Hepatocyte (in vitro differentiated cells): ENCODE measurements around the gene CEP112. TPM values are rescaled to one million over a fixed set of nuclear protein-coding genes. Genes with fewer than 3 reads are reported as not detected.

Experiments used
- DNase-seq: peaks from one replicate; pipeline ENCODE4 v3.0.0-alpha.2; 2016; ENCODE audit warnings: low spot score
- H2AFZ ChIP-seq: fragments of 200-600 bp; sonication (generic); 2 replicates; pipeline ENCODE4 v1.6.0; 2016; ENCODE audit warnings: antibody characterized with exemption, mild to moderate bottlenecking
- H3K27ac ChIP-seq: fragments of 200-600 bp; sonication (generic); 2 replicates; pipeline ENCODE4 v1.5.1; 2016; ENCODE audit warnings: mild to moderate bottlenecking
- H3K27me3 ChIP-seq: fragments of 200-600 bp; sonication (generic); 2 replicates; pipeline ENCODE4 v1.6.1; 2016
- H3K36me3 ChIP-seq: fragments of 200-600 bp; sonication (generic); replicated peaks from 2 replicates; pipeline ENCODE4 v1.5.1; 2016; ENCODE audit warnings: low read depth; ENCODE audit not compliant: insufficient read depth
- H3K4me1 ChIP-seq: fragments of 200-600 bp; sonication (generic); 2 replicates; pipeline ENCODE4 v1.5.1; 2016; ENCODE audit warnings: mild to moderate bottlenecking, moderate library complexity; ENCODE audit not compliant: insufficient read depth
- H3K4me2 ChIP-seq: fragments of 200-600 bp; sonication (generic); 2 replicates; pipeline ENCODE4 v1.6.0; 2016
- H3K4me3 ChIP-seq: fragments of 200-600 bp; sonication (generic); 2 replicates; pipeline ENCODE4 v1.5.1; 2016; ENCODE audit warnings: mild to moderate bottlenecking
- H3K79me2 ChIP-seq: fragments of 200-600 bp; sonication (generic); 2 replicates; pipeline ENCODE4 v1.6.0; 2017; ENCODE audit warnings: mild to moderate bottlenecking
- H3K9me2 ChIP-seq: fragments of 200-600 bp; sonication (generic); replicated peaks from 2 replicates; pipeline ENCODE4 v1.6.0; 2017; ENCODE audit warnings: mild to moderate bottlenecking; ENCODE audit not compliant: insufficient read depth
- H3K9me3 ChIP-seq: fragments of 200-600 bp; sonication (generic); 2 replicates; pipeline ENCODE4 v1.5.1; 2016; ENCODE audit warnings: low read depth, mild to moderate bottlenecking
- H4K20me1 ChIP-seq: fragments of 200-600 bp; sonication (generic); 2 replicates; pipeline ENCODE4 v1.6.0; 2016; ENCODE audit warnings: mild to moderate bottlenecking; ENCODE audit not compliant: insufficient read depth, poor library complexity, severe bottlenecking
- EZH2 ChIP-seq: fragments of 200-600 bp; sonication (generic); IDR thresholded peaks from 2 replicates; pipeline ENCODE4 v1.6.1; 2016; ENCODE audit warnings: antibody characterized with exemption, mild to moderate bottlenecking, borderline replicate concordance
- EZH2phosphoT487 ChIP-seq: fragments of 200-600 bp; sonication (generic); IDR thresholded peaks from one replicate; pipeline ENCODE4 v1.6.1; 2018; ENCODE audit warnings: antibody characterized with exemption, mild to moderate bottlenecking, low read depth, moderate library complexity; ENCODE audit not compliant: unreplicated experiment, severe bottlenecking
- WGBS: methylation state at CpG from one replicate; pipeline ENCODE4 v1.1.6; 2016; ENCODE audit warnings: low lambda C conversion rate; ENCODE audit errors: missing lambda C conversion rate; 5-methylcytosine and 5-hydroxymethylcytosine counted together
- polyA plus RNA-seq: library from polyadenylated mRNA; unstranded; fragments of >200 nt; fragmentation: Nextera tagmentation; extraction: Ambion mirVana; gene quantifications from 2 replicates; pipeline ENCODE4 v1.2.1, GENCODE V29; 2016
- total RNA-seq: library from RNA; depleted of rRNA; stranded (reverse); fragments of >200 nt; gene quantifications from 2 replicates; pipeline ENCODE4 v1.2.3, GENCODE V29; 2014
- TF ChIP-seq, protein P1 (sequence below): fragments of 200-600 bp; sonication (generic); IDR thresholded peaks from 2 replicates; pipeline ENCODE4 v1.5.1; 2016; ENCODE audit warnings: antibody characterized with exemption, mild to moderate bottlenecking; ENCODE audit not compliant: poor library complexity

The CEP112 gene
- total and polyA plus RNA-seq, 2 experiments from 2014 or later, result 7.1 to 9.7 TPM

DNA sequence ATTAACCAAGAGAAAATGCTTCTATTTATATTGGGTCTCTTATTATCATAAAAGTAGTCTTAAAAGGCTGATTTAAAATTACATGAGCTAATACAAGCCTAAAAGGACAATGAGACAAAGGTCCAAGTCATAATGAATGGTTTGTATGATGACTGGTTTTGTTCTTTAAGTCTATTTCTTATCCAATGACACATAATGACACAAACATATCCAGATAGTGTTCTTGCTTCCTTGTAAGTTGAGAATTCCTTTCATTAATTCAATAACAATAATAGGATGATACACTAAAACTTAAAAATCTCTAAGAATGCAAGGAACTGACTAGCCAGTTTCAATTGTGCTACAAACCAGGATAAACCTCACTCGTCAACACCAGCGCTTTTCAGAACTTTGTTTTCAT is 244.1 kb downstream of the CEP112 start:
- Histone ChIP-seq H3K4me2 (no peak overlapping the region), H2AFZ (no peak overlapping the region), H3K9me2 (no peaks in the 10 kb centered on the region), H3K79me2 (no peaks in the 10 kb centered on the region), H3K4me1 (no peaks in the 10 kb centered on the region), H3K27me3 (no peaks in the 10 kb centered on the region), H4K20me1 (no peaks in the 10 kb centered on the region), H3K27ac (no peak overlapping the region), H3K9me3 (no peaks in the 10 kb centered on the region), H3K36me3 (no peaks in the 10 kb centered on the region), H3K4me3 (no peak overlapping the region)
- WGBS, result 96% methylated on average over 2 of the region's 2 CpGs
- TF ChIP-seq EZH2 (no peak), EZH2phosphoT487 (no peak)
- TF ChIP-seq, protein P1, sequence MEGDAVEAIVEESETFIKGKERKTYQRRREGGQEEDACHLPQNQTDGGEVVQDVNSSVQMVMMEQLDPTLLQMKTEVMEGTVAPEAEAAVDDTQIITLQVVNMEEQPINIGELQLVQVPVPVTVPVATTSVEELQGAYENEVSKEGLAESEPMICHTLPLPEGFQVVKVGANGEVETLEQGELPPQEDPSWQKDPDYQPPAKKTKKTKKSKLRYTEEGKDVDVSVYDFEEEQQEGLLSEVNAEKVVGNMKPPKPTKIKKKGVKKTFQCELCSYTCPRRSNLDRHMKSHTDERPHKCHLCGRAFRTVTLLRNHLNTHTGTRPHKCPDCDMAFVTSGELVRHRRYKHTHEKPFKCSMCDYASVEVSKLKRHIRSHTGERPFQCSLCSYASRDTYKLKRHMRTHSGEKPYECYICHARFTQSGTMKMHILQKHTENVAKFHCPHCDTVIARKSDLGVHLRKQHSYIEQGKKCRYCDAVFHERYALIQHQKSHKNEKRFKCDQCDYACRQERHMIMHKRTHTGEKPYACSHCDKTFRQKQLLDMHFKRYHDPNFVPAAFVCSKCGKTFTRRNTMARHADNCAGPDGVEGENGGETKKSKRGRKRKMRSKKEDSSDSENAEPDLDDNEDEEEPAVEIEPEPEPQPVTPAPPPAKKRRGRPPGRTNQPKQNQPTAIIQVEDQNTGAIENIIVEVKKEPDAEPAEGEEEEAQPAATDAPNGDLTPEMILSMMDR, result no peak
- DNase-seq, result no peak

- H3K79me2 ChIP-seq, result no peaks in the 10 kb centered on the region
- no peaks in the 10 kb centered on the region for H3K9me2 ChIP-seq
- H2AFZ ChIP-seq, result no peak overlapping the region
- WGBS, result 86% methylated on average over 1 of the region's 1 CpG
- no peaks in the 10 kb centered on the region for H3K36me3 ChIP-seq
- H3K4me2 ChIP-seq, result no peak overlapping the region
- no peaks in the 10 kb centered on the region for H3K9me3 ChIP-seq
- no peaks in the 10 kb centered on the region for H3K27me3 ChIP-seq
- H3K4me3 ChIP-seq, result no peak overlapping the region
- no peak for DNase-seq
- no peaks in the 10 kb centered on the region for H4K20me1 ChIP-seq
- H3K27ac ChIP-seq, result no peak overlapping the region
- TF ChIP-seq, protein P1, result no peak
- TF ChIP-seq EZH2phosphoT487, result no peak
- no peak for TF ChIP-seq EZH2
- H3K4me1 ChIP-seq, result no peaks in the 10 kb centered on the region
These were observed 249.3 kb downstream of the CEP112 start for GRCh38 chr17:65942592-65942991.

DNA sequence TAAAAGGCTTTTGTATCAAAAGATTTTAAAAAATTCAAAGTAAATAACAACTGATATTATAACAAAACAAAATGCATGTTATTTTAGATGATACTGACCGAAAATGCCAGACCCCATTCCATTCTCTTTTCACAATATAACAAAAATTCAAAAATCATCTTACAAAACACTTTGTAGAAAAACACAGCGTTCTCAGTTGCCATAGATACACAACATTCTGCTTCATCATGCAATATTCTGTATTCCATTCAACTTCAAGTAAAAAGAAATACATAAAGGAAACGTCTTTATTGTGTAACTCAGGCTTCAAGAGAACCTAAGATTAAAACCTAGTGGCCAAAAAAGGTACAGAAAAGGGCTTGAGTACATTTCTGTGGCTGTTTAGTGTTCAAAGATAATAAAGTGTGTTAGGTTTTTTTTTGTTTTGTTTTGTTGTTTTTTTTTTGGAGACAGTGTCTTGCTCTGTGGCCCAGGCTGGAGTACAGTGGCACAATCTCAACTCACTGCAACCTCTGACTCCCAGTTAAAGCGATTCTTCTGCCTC is 250.5 kb downstream of the CEP112 start:
- TF ChIP-seq EZH2 (no peak), EZH2phosphoT487 (no peak)
- TF ChIP-seq, protein P1, result no peak
- H3K4me2 ChIP-seq, result no peak overlapping the region
- H2AFZ ChIP-seq, result no peak overlapping the region
- H4K20me1 ChIP-seq, result no peaks in the 10 kb centered on the region
- H3K36me3 ChIP-seq, result no peaks in the 10 kb centered on the region
- WGBS, result 94% methylated on average over 4 of the region's 4 CpGs
- H3K9me2 ChIP-seq, result no peaks in the 10 kb centered on the region
- no peak for DNase-seq
- no peak overlapping the region for H3K27ac ChIP-seq
- no peaks in the 10 kb centered on the region for H3K9me3 ChIP-seq
- no peaks in the 10 kb centered on the region for H3K4me1 ChIP-seq
- no peaks in the 10 kb centered on the region for H3K79me2 ChIP-seq
- no peak overlapping the region for H3K4me3 ChIP-seq
- H3K27me3 ChIP-seq, result no peaks in the 10 kb centered on the region

DNA sequence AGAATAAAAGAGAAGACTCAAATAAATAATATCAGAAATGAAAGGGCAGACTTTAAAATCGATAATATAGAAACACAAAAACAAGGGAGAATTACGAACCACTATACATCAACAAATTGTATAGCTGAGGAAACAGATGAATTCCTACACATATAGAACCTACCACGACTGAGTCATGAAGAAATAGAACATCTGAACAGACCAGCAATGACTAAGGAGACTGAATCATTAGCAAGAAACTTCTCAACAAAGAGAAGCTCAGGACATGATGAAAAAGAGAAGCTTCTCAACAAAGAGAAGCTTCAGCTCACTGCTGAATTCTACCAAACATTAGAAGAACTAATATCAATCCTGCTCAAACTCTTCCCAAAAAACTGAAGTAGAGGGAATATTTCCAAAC is 255.9 kb downstream of the CEP112 start:
- WGBS, result 94% methylated on average over 3 of the region's 3 CpGs
- Histone ChIP-seq H2AFZ (no peak overlapping the region), H3K4me3 (no peak overlapping the region), H3K36me3 (no peaks in the 10 kb centered on the region), H3K4me2 (no peak overlapping the region), H3K27ac (no peak overlapping the region), H3K27me3 (no peaks in the 10 kb centered on the region), H3K9me3 (peaks cover 4% of the 10 kb centered on the region), H3K4me1 (no peaks in the 10 kb centered on the region), H3K9me2 (no peaks in the 10 kb centered on the region), H3K79me2 (no peaks in the 10 kb centered on the region), H4K20me1 (no peaks in the 10 kb centered on the region)
- TF ChIP-seq EZH2, result no peak
- TF ChIP-seq, protein P1, result no peak
- TF ChIP-seq EZH2phosphoT487, result no peak
- DNase-seq, result no peak
